HG03175 (cell line): ENCODE data around the gene CHCHD3.

Experiments used
- ATAC-seq: cut with Tn5 transposase; IDR thresholded peaks from one replicate; pipeline ENCODE4 v1.9.1; 2021; ENCODE audit warnings: mild to moderate bottlenecking, moderate library complexity; ENCODE audit not compliant: unreplicated experiment

The CHCHD3 gene

GRCh38 chr7:132756484-132756990, 325.4 kb downstream of the CHCHD3 start:
- no peak for ATAC-seq

DNA sequence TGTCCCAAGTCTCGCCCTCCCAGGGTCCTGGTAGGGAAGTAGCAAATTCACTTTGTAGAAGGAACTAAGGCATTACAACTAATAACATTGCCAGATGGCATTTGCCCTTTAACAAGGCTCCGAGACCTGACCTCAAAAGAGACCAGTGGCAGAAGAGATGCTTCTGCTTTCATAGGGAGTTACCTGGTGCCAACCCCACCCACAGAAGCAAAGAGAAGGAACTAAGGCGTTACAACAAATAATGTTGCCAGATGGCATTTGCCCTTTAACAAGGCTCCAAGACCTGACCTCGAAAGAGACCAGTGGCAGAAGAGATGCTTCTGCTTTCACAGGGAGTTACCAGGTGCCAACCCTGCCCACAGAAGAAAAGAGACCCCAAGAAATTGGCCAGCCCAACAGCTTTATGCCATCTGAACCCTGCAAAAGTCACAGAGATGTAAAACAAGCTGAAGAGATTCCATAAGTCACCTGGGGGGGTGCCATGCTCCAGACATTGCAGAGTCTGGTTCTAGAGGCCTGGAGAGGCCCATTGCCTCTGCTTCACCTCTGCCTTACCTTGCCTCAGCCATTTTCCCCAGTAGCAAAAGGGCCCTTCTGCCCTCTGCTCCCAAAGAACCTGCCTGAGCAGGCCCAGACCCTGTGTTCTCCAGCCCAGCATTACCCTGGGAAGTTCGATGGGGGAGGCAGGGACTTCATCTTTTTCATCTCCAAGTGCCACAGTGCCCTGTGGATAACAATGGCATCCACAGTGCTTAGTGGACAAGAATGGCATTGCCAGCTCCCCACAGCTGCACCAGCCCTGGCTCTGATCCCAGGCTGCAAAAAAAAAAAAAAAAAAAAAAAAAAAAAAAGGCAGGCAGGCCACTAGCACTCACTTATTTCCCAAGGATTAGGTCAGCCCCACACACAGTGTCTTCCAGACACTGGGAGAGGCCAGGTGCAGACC, 326.1 kb downstream of the CHCHD3 start:
- ATAC-seq: no peak

DNA sequence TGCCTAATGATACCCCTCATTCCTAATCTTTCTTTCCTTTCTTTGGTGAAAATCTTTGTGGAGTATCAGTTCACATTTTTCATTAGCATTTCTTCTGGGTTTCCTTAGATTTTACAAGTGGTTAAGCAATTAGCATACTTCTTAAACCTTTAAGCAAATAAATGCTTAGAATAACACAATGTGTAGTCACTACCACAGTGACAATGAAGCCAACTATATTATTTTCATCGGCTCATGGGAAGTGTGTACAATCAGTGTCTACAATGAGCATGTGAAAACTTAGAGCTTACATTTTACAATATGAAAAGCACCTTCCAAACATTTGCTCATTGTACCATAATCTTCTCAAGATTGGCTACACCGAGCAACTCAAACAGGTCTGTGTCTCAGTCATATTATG, 329.5 kb downstream of the CHCHD3 start:
- ATAC-seq: no peak

DNA sequence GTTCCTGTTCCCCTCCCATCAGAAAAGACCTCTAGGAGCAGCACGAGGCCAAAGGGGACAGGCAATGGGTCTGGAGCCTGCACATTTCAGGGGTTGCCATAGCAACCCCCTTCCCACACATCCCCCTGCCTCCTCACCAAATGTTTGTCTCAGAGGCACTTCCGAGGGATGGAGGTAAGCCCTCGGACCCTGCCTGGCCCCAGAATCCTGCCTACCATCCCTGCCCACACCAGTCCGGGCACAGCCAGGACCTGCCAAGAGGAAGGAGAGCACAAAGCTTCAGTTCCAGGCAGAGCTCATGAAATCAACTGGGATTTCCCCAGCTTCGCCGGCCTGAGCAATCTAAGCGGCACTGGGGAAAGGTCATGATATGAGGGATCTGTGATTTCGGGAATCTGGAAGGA, 330.6 kb downstream of the CHCHD3 start:
- ATAC-seq: no peak

- no peak for ATAC-seq
These were observed 331.2 kb downstream of the CHCHD3 start for GRCh38 chr7:132750530-132751217.

- ATAC-seq: no peak
These were observed 331.8 kb downstream of the CHCHD3 start for GRCh38 chr7:132750096-132750495.

- ATAC-seq: no peak
These were observed 336.4 kb downstream of the CHCHD3 start for GRCh38 chr7:132745510-132745909.

GRCh38 chr7:132743974-132744373, 337.9 kb downstream of the CHCHD3 start:
- ATAC-seq: no peak

- ATAC-seq: no peak
These were observed 339.7 kb downstream of the CHCHD3 start for GRCh38 chr7:132742189-132742612.

DNA sequence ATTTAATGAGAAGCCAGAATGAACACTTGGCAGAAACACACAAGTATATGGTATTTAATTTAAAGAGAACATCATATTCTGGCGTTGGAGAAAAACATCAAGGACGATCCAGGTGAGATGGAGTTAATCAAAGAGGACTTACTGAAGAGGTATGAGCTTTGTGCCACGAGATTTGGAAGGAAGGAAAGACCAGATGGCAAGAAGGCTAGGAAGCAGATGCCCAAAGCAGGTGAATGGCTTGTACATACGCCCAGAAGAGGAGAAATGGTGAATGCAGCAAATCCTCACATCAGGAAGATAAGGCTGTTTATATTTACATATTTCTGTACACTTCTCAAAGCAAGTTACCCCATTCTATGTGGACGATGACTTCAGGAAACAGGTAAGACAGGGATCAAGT, 341.7 kb downstream of the CHCHD3 start:
- no peak for ATAC-seq

- ATAC-seq: no peak
These were observed 342.5 kb downstream of the CHCHD3 start for GRCh38 chr7:132739271-132739955.

DNA sequence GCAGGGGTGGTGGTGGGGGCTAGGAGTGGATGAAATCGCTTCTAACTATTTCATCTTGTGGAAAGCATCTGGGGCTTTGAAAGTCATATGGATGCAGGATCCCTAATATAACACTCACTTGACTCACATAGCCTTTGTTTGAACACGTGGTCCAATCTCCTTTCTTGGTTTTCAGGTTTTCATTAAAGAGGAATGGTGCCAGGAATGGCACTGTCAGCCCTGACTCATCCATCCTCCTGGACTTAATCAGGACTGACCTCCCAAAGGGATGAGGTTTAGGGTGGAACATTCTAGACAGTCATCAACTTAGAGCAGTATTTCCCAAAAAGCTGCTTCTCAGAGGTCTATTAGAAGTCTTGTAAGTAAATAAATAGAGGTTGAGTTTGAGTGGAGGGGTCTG, 343.6 kb downstream of the CHCHD3 start:
- no peak for ATAC-seq

DNA sequence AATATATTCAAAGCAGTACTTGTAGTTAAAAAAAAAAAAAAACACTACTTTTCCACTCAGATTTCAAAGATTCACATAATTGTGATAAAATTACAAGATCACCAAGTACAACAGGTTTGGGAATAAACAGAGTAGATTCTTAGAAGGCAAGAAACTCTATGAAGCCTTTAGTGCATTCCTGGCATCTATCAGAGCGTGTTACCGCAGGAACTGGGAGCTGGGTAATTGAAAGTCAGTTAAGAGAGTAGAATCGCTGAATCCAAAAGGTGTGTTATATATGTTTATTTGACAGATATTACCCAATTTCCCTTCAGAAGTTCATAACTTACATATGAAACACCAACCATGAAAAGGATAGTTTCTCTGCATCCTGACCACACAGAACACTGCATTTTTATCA, 346.4 kb downstream of the CHCHD3 start:
- ATAC-seq: no peak
